ENCODE results near the gene ATRNL1.

ATRNL1 gene

DNA sequence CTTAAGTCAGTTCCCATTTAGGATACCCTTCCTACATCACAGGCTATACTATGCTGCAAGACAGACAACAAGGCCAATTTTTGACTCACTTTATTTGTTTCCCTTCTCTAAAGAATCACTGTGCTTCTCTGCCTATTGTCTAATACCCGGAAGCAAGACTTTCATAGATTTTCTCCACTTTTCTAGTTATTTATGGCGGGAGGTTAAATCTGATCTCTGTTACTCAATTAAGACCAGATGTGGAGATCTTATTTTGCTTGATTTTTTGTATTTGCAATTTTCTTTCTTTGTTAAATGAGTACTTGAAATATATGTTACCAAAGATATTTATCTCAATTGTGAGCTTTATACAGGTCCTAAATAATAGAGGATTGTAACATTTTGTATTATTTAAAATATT lies 511.5 kb downstream of the ATRNL1 start:
- no peak for DNase-seq (ENCODE audit: low spot score)

DNA sequence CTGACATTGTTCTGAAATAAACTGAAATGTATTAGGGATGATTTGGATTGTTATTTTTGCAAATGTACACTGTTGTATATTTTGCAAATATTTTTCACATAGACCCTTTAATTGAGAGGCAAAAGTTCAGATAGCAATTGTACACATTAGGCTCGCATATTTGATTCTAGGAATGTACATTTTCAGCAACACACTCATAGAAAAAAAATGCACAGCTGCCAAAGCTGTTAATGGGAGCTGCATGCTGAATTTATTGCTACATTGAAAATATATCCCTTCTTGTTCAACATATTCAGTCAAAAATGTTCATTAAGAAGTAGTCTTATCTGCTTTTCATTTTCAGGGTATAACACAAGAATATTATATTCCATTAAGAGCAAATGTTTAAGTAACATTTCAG lies 512.9 kb downstream of the ATRNL1 start:
- DNase-seq (ENCODE audit: low spot score), result no peak

DNA sequence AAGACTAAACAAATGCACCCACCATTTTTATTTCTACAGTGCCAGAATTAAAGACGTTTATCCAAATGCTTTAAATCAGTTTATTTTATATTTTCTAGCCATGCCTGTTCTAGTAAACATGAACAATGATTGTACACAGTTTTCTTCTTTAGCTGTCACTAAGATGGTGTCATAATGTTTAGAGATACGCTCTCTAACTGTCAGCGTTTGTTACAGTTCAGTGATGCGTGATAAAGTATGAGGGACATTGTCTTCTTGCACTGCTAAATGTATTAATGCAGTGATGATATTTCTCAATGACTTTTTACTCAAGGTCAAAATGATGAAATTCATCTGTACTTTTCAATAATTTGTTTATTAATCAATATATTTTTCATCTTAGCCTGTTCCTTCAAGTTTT lies 513.6 kb downstream of the ATRNL1 start:
- DNase-seq (ENCODE audit: low spot score), result no peak

DNA sequence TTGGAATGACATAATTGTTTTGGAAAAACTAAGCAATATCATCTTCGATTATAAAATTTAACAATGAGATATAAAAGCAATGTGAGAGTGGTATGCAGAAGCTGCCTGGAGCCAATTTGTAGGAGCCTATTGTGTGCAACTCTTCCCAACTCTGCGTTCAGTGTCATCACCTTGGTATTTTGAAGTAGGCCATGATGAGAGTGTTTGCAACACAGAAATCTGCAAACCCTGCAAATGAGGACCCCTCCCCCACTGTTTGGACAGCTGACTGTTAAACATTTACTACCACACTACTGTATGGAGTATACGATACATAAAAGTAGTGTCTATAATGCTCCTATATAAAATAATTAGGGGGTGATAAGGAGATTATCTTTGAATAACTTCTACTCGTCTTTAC lies 531.3 kb downstream of the ATRNL1 start:
- no peak for DNase-seq (ENCODE audit: low spot score)

DNA sequence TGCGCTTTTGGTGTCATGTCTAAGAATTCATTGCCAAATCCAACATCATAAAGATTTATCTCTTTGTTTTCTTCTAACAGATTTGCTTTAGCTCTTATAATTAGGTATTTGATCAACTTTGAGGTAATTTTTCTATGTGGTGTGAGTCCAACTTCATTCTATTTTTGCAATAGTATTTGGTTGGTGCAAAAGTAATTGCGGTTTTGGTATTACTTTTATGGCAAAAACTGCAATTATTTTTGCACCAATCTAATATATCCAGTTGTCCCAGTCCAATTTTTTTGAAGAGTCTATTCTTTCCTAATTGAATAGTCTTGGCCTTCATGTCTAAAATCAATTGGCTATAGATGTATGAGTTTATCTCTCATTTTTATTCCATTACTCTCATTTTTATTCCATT lies 535.5 kb downstream of the ATRNL1 start:
- no peak for DNase-seq (ENCODE audit: low spot score)

DNA sequence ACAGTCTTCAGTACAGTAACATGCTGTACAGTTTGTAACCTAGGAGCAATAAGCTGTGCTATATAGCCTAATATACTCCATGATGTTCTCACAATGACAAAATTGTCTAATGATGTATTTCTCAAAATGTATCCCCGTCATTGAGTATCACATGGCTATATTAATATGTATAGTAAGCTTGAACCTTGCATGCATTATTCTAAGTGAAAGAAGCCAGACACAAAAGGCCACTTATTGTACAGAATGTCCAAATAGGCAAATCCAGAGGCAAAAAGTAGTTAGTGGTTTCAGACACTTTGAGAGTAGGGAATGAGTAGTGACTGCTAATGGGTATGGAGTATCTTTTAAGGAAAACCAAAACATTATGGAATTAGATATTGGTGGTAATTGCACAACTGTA lies 545.1 kb downstream of the ATRNL1 start:
- no peak for DNase-seq (ENCODE audit: low spot score)

DNA sequence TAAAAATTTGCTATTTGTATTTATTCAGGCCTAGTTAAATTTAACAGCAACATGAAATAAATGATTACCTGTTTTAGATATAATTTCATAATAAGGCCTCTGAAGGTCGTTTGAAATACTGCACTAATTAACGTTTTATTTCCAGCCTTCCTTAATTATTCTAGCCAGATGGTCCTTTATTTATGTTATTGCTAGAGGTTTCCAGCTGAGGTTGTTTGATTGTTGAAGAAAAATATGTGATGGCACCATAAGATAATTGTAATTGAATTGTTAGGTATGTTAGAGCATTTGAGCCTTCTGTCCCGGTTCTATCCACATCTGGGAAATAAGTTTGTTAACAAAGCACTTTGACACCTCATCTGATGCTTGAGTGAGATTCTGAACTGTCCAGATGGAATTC lies 556.1 kb downstream of the ATRNL1 start:
- DNase-seq (ENCODE audit: low spot score), result no peak

DNA sequence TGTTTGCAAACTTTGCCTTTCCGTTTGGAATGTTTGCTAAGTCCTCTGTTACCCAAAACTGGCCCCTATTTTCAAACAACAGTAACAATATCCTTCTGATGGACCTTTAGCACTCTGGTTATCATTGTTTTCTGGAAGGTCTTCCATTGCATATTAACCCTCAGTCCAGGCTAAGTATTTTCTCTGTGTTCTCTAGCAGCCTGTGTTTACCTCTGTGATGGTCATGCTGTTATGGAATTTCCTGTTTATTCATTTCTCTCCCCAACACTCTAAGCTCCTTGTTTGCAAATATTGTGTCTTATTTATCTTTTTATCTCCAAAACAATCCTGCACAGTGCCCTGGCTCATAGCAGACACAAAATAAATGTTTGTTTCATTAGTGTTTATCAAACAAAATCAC lies 560.3 kb downstream of the ATRNL1 start:
- no peak for DNase-seq (ENCODE audit: low spot score)

DNA sequence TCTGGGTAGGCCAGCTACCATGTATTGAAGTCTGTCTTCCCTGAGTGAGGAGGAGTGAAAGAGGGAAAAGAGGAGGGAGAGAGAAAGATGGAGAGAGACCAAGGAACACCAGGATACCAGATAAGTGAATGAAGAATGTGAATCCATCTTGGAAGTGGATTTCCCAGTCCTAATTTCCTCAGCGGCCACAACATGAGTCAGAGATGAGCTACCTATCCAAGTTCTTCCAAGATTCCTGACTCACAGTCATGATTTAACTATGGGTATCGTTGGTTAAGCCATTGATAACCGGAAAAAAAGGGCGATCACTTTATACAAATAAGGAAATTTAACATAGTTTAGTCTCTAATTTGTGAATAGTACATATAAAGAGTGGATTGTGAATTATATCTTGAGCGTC lies 561.8 kb downstream of the ATRNL1 start:
- DNase-seq (ENCODE audit: low spot score), result no peak

DNA sequence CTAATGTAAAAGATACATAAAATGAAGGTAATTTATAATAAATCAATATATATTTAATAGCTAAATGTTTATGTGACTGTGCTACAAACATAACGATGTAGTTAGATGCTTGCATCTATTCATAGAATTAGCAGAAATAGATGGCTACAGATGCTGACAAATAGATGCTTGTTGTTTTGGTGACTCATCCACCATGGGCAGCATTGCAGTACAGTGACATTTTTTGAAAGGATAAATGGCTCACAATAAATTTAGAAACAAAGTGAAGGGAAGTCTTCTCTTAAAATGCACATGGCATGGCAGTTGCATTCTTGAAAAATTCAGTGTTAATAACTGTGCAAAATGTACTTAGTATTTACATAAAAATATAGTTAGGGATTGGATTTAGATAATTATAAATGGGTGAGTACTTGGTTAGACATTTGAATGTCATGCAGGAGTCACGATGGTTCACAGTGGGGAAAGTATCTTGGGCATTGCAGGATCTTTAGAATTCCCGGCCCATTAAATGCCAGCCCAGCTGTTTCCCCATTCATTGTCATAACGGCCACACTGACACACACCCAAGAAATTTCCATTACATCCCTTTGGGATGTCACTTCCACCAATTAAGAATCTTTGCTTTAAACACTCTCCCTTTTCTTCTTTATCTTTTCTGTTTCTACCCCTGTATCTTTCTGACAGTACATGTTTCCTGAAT lies 564.1 kb downstream of the ATRNL1 start:
- DNase-seq (ENCODE audit: low spot score), result no peak

DNA sequence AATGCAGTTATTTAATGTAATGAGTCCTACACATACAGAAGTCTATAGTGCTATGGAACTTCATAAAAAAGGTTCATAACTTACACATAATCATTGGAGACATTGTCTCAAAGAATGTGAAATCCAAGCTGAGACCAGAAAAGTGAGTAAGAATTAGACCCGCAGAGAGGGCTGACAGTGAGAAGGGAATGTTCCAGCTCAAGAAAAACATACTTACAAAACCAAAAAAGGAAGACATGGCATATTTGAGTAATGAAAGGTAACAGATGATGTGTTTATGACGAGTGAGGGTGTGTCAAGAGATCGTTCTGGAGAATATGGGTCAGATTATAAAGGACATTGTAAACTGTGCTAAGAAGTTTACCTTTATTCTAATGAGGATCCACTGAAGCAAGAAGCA lies 566.5 kb downstream of the ATRNL1 start:
- no peak for DNase-seq (ENCODE audit: low spot score)

DNA sequence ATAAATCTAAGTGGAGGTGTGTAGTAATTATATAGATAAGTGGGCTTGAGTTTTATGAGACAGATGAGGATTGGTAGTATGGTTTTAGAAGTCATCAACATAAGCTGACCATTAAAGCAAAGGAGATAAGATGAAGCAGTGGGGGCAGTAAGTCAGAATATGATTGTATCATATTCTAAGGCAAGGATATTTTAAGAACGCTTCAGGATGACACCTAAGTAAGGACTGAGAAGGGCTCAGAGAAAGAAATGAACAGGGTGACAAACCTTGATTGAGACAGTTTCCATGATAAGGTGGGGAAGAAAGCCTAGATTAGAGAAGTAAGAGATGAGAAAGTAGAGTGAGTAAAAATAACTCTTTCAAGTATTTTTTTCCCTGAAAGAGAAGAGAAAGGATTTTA lies 567.2 kb downstream of the ATRNL1 start:
- DNase-seq (ENCODE audit: low spot score), result no peak

DNA sequence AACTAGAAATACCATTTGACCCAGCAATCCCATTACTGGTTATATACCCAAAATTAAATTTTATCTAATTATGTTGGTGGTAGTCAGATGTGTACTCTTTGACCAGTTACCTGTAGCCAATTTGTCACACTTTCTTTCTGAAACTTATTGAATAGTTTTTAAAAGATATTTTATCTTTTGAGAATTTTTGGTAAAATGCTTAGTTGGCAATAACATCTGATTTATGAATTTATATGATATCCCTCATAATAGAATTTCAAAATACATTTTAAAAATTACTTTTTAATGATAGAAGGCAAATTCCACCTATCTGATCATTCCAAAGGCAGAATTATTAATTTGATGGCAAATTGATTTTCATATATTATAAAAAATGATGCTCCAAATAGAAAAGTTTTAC lies 569.3 kb downstream of the ATRNL1 start:
- DNase-seq (ENCODE audit: low spot score), result no peak

DNA sequence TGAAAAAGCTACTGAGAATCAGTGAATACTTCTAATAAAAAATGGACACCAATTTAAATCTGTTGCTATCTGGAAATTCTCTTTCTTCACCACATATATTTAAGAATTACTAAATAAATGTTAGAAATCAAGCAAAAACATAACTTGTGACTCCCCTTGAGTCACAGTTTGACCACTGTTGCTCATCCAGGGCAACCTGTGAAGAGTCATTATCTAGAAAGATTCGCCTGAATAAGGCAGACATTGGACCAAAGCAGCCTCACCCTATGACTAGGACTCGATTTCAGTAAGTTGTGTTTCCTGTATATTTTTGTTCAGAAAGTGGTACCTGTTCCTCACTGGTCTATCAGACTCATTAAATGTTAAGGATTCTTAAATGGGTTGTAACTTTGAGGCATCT lies 572.4 kb downstream of the ATRNL1 start:
- no peak for DNase-seq (ENCODE audit: low spot score)

DNA sequence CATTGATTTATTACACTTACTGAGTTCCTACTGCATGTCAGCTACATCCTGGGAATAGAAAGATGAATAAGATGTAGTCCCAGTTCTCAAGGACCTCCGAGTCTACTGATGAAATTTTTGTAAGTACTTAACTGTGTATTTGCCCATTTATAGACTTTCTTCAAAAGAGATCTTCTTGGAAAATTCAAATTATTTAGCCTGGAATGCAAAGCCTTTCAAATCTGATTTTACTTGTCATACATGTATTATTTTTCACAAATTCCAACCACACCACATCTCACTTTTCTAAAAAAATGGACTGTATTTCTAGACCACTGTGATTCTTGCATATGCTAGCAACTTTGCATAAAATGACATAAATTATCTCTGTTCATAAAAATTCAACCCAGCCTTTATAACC lies 581.3 kb downstream of the ATRNL1 start:
- no peak for DNase-seq (ENCODE audit: low spot score)

DNA sequence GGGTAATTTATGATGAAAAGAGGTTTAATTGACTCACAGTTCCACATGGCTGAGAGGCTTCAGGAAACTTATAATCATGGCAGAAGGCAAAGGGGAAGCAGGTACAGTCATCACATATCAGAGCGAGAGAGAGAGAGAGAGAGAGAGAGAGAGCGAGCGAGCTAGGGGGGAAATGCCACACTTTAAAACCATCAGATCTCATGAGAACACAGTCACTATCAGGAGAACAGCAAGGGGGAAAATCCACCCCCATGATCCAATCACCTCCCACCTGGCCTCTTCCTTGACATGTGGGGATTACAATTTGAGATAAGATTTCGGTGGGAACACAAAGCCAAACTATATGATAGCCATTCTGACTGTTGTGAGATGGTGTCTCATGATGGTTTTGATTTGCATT lies 603.6 kb downstream of the ATRNL1 start:
- DNase-seq (ENCODE audit: low spot score), result no peak

DNA sequence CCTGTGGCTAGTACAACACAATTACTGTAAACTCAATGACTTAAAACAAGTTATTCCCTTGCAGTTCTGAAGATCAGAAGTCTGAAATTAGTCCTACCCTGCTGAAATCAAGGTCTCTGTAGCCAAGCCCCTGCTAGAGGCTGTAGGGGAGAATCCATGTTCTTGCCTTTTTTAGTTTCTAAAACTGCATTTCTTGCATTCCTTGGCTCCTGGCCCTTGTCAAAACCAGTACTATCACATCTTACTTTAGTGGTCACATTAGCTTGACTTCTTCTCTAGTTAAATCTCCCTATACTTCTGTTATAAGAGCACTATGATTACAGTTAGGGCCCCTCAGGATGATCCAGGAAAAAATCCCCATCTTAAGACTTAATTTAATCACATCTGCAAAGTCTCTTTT lies 612.9 kb downstream of the ATRNL1 start:
- no peak for DNase-seq (ENCODE audit: low spot score)

DNA sequence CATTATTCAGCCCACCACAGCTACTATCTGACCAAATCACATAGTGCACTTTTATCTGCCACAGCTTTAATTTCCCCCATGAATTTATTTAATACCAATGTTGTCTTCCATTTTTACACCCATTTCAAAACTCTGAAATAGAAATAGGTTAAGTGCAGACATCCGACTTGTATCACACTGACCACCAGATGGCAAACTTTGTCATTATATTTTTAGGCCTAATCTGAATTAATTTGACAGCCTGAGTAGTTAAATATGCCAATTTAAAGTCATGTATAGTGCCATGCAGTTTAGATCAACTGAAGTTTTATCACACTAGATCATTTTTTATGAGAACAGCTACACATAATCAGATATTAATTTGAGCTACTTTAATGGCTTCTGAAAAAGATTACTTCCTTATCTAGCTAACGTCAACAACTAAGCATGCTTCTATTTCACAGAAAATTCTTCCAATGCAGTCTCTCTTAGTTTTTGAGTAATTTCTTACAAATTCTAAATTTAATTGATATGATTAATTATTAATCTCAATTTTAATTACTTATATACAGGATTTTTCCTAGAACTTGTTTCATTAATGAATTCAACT lies 613.4 kb downstream of the ATRNL1 start:
- DNase-seq (ENCODE audit: low spot score), result no peak

DNA sequence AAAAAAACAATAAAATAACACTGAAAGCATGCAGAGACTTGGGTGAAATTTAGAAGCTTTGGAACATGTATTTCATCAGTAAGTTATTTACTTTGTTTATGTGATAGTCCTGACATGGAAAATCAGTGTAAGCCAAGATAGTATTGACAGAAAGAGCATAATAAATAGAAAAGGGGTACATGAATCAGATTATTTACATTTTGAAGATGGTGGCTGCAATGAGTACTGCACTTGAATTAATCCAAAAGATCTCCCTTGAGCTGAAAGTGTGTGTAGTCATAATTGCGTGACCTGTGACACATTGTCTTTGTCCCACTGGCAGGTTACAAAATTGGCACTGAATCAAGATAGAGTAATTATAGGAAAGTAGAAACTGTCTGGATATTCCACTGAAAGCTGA lies 617.0 kb downstream of the ATRNL1 start:
- DNase-seq (ENCODE audit: low spot score), result no peak

DNA sequence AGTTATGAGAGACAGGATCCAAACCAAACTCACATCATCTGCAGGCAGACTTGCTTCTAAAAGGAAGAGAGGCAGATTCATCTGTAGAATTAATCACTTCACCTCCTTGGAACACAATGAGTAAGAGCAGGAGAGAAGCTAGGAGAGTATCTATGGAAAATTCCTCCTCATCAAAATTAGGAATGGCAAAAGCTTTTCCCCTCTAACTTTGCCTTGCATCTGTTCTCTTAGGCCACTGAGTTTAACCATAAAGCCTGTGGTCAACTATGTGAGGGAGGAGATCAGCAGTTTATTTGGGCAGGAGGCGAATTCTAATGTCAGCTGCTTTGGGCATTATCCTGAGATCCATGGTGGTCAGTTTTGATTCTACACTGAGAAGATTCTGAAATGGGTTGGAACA lies 618.1 kb downstream of the ATRNL1 start:
- no peak for DNase-seq (ENCODE audit: low spot score)

DNA sequence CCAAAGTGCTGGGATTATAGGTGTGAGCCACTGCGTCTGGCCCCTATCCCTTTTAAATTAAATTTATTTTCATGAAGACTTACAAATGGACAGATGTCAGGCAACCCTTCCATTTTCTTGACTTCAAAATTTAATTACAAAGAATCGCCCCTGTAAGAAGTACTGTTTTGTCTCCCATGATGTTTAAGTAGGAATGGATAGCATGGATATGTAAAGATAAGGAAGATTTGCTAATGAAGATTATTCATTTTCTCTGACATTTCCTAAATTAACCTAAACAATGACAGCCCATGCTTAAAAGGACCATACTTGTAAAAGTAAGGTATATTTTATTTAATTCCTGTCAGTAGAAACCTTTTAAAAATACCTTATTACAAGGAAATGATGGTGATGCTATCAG lies 627.0 kb downstream of the ATRNL1 start:
- DNase-seq (ENCODE audit: low spot score), result no peak

DNA sequence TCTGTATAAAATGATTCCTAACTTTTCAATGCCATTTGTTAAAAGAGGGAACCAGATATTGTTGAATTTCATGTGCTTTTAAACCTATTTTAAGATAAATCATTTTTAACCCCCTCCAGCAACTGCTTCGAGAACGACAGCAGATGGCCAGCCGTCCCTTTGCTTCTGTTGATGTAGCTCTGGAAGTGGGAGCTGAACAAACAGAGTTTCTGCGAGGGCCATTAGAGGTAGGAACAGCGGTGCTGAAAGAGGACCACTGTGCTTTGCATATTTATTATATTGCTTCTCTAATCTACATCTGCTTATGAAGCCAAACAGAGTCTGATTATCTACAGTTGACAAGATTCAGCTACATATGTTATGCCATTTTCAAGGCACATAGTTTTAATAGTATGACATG lies 634.0 kb downstream of the ATRNL1 start:
- no peak for DNase-seq (ENCODE audit: low spot score)

DNA sequence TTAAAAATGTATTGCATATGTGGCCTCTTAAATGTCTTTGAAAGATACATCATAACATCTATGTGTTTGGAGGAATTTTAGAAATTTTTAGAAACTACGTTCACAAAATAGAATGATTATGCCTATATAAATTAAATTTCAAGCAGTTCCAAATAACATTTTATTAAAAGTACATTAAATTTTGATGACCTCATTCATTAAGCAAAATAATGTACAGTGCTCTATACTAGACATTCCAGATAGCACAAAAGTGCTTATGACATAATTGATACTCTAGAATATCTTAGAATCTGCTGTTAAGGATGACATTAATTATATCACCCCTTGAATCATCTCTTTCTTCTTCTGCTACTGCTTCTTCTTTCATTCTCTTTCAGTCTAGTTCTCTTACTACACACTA lies 650.9 kb downstream of the ATRNL1 start:
- DNase-seq (ENCODE audit: low spot score), result no peak

DNA sequence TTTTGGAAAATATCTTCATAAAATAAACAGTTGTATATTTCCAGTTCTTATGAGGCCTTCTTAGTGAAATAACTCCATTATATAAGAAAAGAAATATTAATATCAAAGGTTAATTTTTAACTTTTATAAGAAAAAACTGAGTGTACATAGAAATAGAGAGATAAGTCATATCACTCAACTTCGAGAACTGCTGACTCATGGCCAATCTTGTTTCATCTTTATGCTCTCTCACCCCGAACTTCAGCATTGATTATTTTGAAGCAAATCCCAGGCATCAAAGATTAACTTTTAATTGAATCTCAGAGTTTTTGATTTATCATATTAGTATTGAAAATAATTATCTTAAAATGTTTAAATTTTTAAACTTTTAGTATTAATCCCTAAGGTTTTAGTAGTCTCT lies 652.8 kb downstream of the ATRNL1 start:
- DNase-seq (ENCODE audit: low spot score), result no peak
